Activated naive CD4-positive, alpha-beta T cell treated with anti-CD3 and anti-CD28 coated beads, Interleukin-2, amount 10 ng/mL, durations not matched to agents 7 days and 5 days (primary cell): ENCODE results near the gene PCARE.
"Not testable (repeated sequence)": the region's sequence is repeated elsewhere in the genome, so short reads cannot be mapped to it uniquely, and the experiment has no call there.

Source experiments
- CTCF ChIA-PET: fragments of 350-600 bp; sonication (Branson Sonifier 250); formaldehyde crosslinking; loops from one replicate; lab custom pipeline; 2021; ENCODE audit warnings: antibody characterized with exemption; lab: Charles Lee
- DNase-seq: peaks from one replicate; pipeline ENCODE4 v3.0.0-alpha.2; 2020
- H3K27ac Mint-ChIP-seq: one replicate; pipeline ENCODE4 v1.8.0; 2021; ENCODE audit warnings: mild to moderate bottlenecking, moderate library complexity, mixed read lengths
- H3K27me3 Mint-ChIP-seq: one replicate; pipeline ENCODE4 v1.8.0; 2021; ENCODE audit warnings: mild to moderate bottlenecking, mixed read lengths
- H3K36me3 Mint-ChIP-seq: one replicate; pipeline ENCODE4 v1.8.0; 2021; ENCODE audit warnings: mixed read lengths
- H3K4me1 Mint-ChIP-seq: one replicate; pipeline ENCODE4 v1.8.0; 2021; ENCODE audit warnings: mixed read lengths
- H3K4me3 Mint-ChIP-seq: one replicate; pipeline ENCODE4 v1.8.0; 2021; ENCODE audit warnings: mild to moderate bottlenecking, moderate library complexity, mixed read lengths
- H3K9me3 Mint-ChIP-seq: one replicate; pipeline ENCODE4 v1.8.0; 2021; ENCODE audit warnings: mixed read lengths

PCARE gene

GRCh38 chr2:29109246-29109645 is 34.9 kb upstream of the PCARE start:
- no peaks in the 10 kb centered on the region for H3K36me3 Mint-ChIP-seq
- no peak for DNase-seq
- no peak overlapping the region for H3K27ac Mint-ChIP-seq
- CTCF ChIA-PET = no interaction called here
- H3K27me3 Mint-ChIP-seq = peaks cover 13% of the 10 kb centered on the region
- H3K4me3 Mint-ChIP-seq = no peak overlapping the region
- H3K9me3 Mint-ChIP-seq = no peaks in the 10 kb centered on the region
- H3K4me1 Mint-ChIP-seq = peaks cover 16% of the 10 kb centered on the region

GRCh38 chr2:29108225-29108624 is 33.9 kb upstream of the PCARE start:
- Mint-ChIP-seq H3K27ac (no peak overlapping the region), H3K4me3 (no peak overlapping the region), H3K36me3 (no peaks in the 10 kb centered on the region), H3K9me3 (no peaks in the 10 kb centered on the region), H3K4me1 (peaks cover 8% of the 10 kb centered on the region), H3K27me3 (peaks cover 5% of the 10 kb centered on the region)
- DNase-seq = no peak
- CTCF ChIA-PET = no interaction called here

- DNase-seq, H3K4me3 Mint-ChIP-seq, H3K27me3 Mint-ChIP-seq, H3K36me3 Mint-ChIP-seq, H3K9me3 Mint-ChIP-seq, H3K27ac Mint-ChIP-seq, CTCF ChIA-PET: not testable (repeated sequence)
- peaks cover 11% of the 10 kb centered on the region for H3K4me1 Mint-ChIP-seq
Observed at GRCh38 chr2:29107547-29107946, 33.2 kb upstream of the PCARE start.

GRCh38 chr2:29106980-29107388 is 32.7 kb upstream of the PCARE start:
- Mint-ChIP-seq H3K27me3 (peaks cover 4% of the 10 kb centered on the region), H3K9me3 (no peaks in the 10 kb centered on the region), H3K4me3 (no peak overlapping the region), H3K4me1 (peaks cover 11% of the 10 kb centered on the region), H3K27ac (no peak overlapping the region), H3K36me3 (no peaks in the 10 kb centered on the region)
- DNase-seq = no peak
- CTCF ChIA-PET = no interaction called here

- no peaks in the 10 kb centered on the region for H3K9me3 Mint-ChIP-seq
- H3K36me3 Mint-ChIP-seq = no peaks in the 10 kb centered on the region
- no peak overlapping the region for H3K4me3 Mint-ChIP-seq
- peaks cover 10% of the 10 kb centered on the region for H3K4me1 Mint-ChIP-seq
- H3K27ac Mint-ChIP-seq = no peak overlapping the region
- peaks cover 8% of the 10 kb centered on the region for H3K27me3 Mint-ChIP-seq
- CTCF ChIA-PET = no interaction called here
- no peak for DNase-seq
Observed at GRCh38 chr2:29106256-29106655, 31.9 kb upstream of the PCARE start.

- CTCF ChIA-PET = interaction anchor here (1.4 kb wide), 1 partner anchor 79 kb away, joined by 3 read pairs; no protein-coding TSS in a partner anchor
- Mint-ChIP-seq H3K27me3 (peaks cover 8% of the 10 kb centered on the region), H3K9me3 (no peaks in the 10 kb centered on the region), H3K4me3 (no peak overlapping the region), H3K36me3 (no peaks in the 10 kb centered on the region), H3K4me1 (peaks cover 4% of the 10 kb centered on the region), H3K27ac (no peak overlapping the region)
- DNase-seq = no peak
Observed at GRCh38 chr2:29105375-29105774, 31.1 kb upstream of the PCARE start.

- no peaks in the 10 kb centered on the region for H3K36me3 Mint-ChIP-seq
- H3K27ac Mint-ChIP-seq = no peak overlapping the region
- H3K27me3 Mint-ChIP-seq = peaks cover 8% of the 10 kb centered on the region
- H3K4me1 Mint-ChIP-seq = peaks cover 2% of the 10 kb centered on the region
- DNase-seq = no peak
- CTCF ChIA-PET = interaction anchor here (1.4 kb wide), 1 partner anchor 78 kb away, joined by 3 read pairs; no protein-coding TSS in a partner anchor
- H3K4me3 Mint-ChIP-seq = no peak overlapping the region
- no peaks in the 10 kb centered on the region for H3K9me3 Mint-ChIP-seq
Observed at GRCh38 chr2:29104688-29105087, 30.4 kb upstream of the PCARE start.

DNA sequence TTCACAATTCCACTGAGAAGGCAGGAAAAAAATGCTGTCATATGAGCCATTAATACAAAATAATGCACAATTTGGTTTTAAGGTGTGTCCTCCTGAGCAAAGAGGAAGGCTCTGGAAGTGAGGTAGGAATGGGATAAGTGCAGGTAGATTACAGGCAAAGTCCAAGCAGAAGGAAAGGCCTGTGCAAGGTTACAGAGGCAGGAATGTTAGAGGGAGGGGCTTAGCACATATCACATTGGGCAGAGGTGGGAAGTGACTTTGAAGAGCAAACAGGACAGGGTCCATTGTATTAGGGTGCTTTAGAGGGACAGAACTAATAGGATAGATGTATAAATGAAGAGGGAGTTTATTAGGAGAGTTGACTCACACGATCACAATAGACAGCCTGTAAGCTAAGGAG is 26.2 kb upstream of the PCARE start:
- Mint-ChIP-seq H3K4me1 (peaks cover 2% of the 10 kb centered on the region), H3K4me3 (no peak overlapping the region), H3K27me3 (peaks cover 15% of the 10 kb centered on the region), H3K36me3 (no peaks in the 10 kb centered on the region), H3K9me3 (no peaks in the 10 kb centered on the region), H3K27ac (no peak overlapping the region)
- DNase-seq = no peak
- CTCF ChIA-PET = no interaction called here

GRCh38 chr2:29097569-29097968 is 23.2 kb upstream of the PCARE start:
- peaks cover 15% of the 10 kb centered on the region for H3K27me3 Mint-ChIP-seq
- no peak overlapping the region for H3K4me3 Mint-ChIP-seq
- H3K36me3 Mint-ChIP-seq = no peaks in the 10 kb centered on the region
- H3K9me3 Mint-ChIP-seq = no peaks in the 10 kb centered on the region
- no peaks in the 10 kb centered on the region for H3K4me1 Mint-ChIP-seq
- H3K27ac Mint-ChIP-seq = no peak overlapping the region
- CTCF ChIA-PET = no interaction called here
- no peak for DNase-seq

GRCh38 chr2:29096969-29097368 is 22.6 kb upstream of the PCARE start:
- no peaks in the 10 kb centered on the region for H3K4me1 Mint-ChIP-seq
- no peaks in the 10 kb centered on the region for H3K9me3 Mint-ChIP-seq
- no peaks in the 10 kb centered on the region for H3K36me3 Mint-ChIP-seq
- no peak overlapping the region for H3K4me3 Mint-ChIP-seq
- H3K27me3 Mint-ChIP-seq = peaks cover 11% of the 10 kb centered on the region
- no peak overlapping the region for H3K27ac Mint-ChIP-seq
- no peak for DNase-seq
- CTCF ChIA-PET = no interaction called here

- H3K9me3 Mint-ChIP-seq, H3K4me1 Mint-ChIP-seq, H3K4me3 Mint-ChIP-seq, DNase-seq, H3K27ac Mint-ChIP-seq, H3K36me3 Mint-ChIP-seq, CTCF ChIA-PET: not testable (repeated sequence)
- peaks cover 28% of the 10 kb centered on the region for H3K27me3 Mint-ChIP-seq
Observed at GRCh38 chr2:29090311-29090710, 16.0 kb upstream of the PCARE start.

DNA sequence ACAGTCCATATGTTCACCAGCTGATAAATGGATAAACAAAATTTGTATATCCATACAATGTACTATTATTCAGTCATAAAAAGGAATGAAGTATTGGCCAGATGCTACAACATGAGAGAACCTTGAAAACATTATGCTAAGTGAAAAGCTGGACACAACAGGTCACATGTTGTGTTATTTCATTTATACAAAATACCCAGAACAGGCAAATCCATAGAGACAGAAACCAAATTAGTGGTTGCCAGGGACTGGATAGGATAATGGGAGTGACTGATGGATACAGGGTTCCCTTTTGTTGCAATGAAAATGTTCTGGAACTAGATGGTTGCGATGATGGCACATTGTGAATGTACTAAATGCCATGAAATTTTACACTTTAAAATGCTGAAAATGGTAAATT is 10.2 kb upstream of the PCARE start:
- H3K9me3 Mint-ChIP-seq = peaks cover 8% of the 10 kb centered on the region
- CTCF ChIA-PET = interaction anchor here (0.6 kb wide), 1 partner anchor 188 kb away, joined by 3 read pairs; no protein-coding TSS in a partner anchor
- no peak for DNase-seq
- peaks cover 22% of the 10 kb centered on the region for H3K27me3 Mint-ChIP-seq
- H3K27ac Mint-ChIP-seq = no peak overlapping the region
- no peaks in the 10 kb centered on the region for H3K4me1 Mint-ChIP-seq
- no peaks in the 10 kb centered on the region for H3K36me3 Mint-ChIP-seq
- no peak overlapping the region for H3K4me3 Mint-ChIP-seq

- Mint-ChIP-seq H3K27ac (no peak overlapping the region), H3K36me3 (no peaks in the 10 kb centered on the region), H3K9me3 (peaks cover 8% of the 10 kb centered on the region), H3K27me3 (peaks cover 15% of the 10 kb centered on the region), H3K4me1 (no peaks in the 10 kb centered on the region), H3K4me3 (no peak overlapping the region)
- no peak for DNase-seq
- CTCF ChIA-PET = no interaction called here
Observed at GRCh38 chr2:29082804-29083495, 8.6 kb upstream of the PCARE start.

GRCh38 chr2:29080886-29081743 is 6.8 kb upstream of the PCARE start:
- CTCF ChIA-PET = no interaction called here
- Mint-ChIP-seq H3K27ac (no peak overlapping the region), H3K9me3 (peaks cover 8% of the 10 kb centered on the region), H3K4me1 (no peaks in the 10 kb centered on the region), H3K36me3 (no peaks in the 10 kb centered on the region), H3K27me3 (peaks cover 13% of the 10 kb centered on the region), H3K4me3 (no peak overlapping the region)
- DNase-seq = no peak

GRCh38 chr2:29079887-29080286 is 5.6 kb upstream of the PCARE start:
- peaks cover 13% of the 10 kb centered on the region for H3K27me3 Mint-ChIP-seq
- DNase-seq = no peak
- H3K27ac Mint-ChIP-seq = no peak overlapping the region
- H3K4me1 Mint-ChIP-seq = no peaks in the 10 kb centered on the region
- peaks cover 8% of the 10 kb centered on the region for H3K9me3 Mint-ChIP-seq
- H3K4me3 Mint-ChIP-seq = no peak overlapping the region
- CTCF ChIA-PET = no interaction called here
- H3K36me3 Mint-ChIP-seq = no peaks in the 10 kb centered on the region
